Stimulated activated CD4-positive, alpha-beta T cell treated with anti-CD3 and anti-CD28 coated beads, TNF-alpha, amount 100 ng/mL, for 24 hours (primary cell): Measurements from ENCODE around the gene PARPBP.
"Not testable (repeated sequence)": the region's sequence is repeated elsewhere in the genome, so short reads cannot be mapped to it uniquely, and the experiment has no call there.

ENCODE experiments used
- DNase-seq, 3 experiments: peaks; one replicate each; pipeline ENCODE4 v3.0.0-alpha.2; 2020; ENCODE audit warnings: low read depth in 3 of 3

PARPBP gene

GRCh38 chr12:102155206-102155605, 35.2 kb downstream of the PARPBP start:
- not testable (repeated sequence) for DNase-seq

GRCh38 chr12:102163383-102163782, 43.4 kb downstream of the PARPBP start:
- DNase-seq = no peak

- no peak for DNase-seq
These were observed 48.0 kb downstream of the PARPBP start for GRCh38 chr12:102167821-102168604.

- DNase-seq = no peak
These were observed 50.1 kb downstream of the PARPBP start for GRCh38 chr12:102169922-102170621.

GRCh38 chr12:102171951-102172350, 52.0 kb downstream of the PARPBP start:
- DNase-seq = no peak

- DNase-seq = no peak
These were observed 52.5 kb downstream of the PARPBP start for GRCh38 chr12:102172436-102172835.

GRCh38 chr12:102174117-102174516, 54.1 kb downstream of the PARPBP start:
- no peak for DNase-seq

GRCh38 chr12:102174761-102175160, 54.8 kb downstream of the PARPBP start:
- no peak for DNase-seq

- no peak for DNase-seq
These were observed 62.7 kb downstream of the PARPBP start for GRCh38 chr12:102182635-102183034.

- no peak for DNase-seq
These were observed 75.8 kb downstream of the PARPBP start for GRCh38 chr12:102195826-102196225.

GRCh38 chr12:102197789-102198188, 77.8 kb downstream of the PARPBP start, which contains the start of gene PMCH:
PMCH (minus strand) TSS chr12:102197833; CDS start chr12:102197770, 63 bp downstream.
- DNase-seq = no peak

- no peak for DNase-seq
These were observed 81.6 kb downstream of the PARPBP start for GRCh38 chr12:102201436-102202061.

- DNase-seq = no peak
These were observed 82.6 kb downstream of the PARPBP start for GRCh38 chr12:102202556-102202955.

GRCh38 chr12:102204025-102204424, 84.0 kb downstream of the PARPBP start:
- DNase-seq = no peak

GRCh38 chr12:102215992-102216691, 96.2 kb downstream of the PARPBP start:
- DNase-seq = no peak

- DNase-seq = no peak
These were observed 100.8 kb downstream of the PARPBP start for GRCh38 chr12:102220736-102221135.

GRCh38 chr12:102227954-102228353, 108.0 kb downstream of the PARPBP start:
- no peak for DNase-seq

GRCh38 chr12:102232036-102232435, 112.1 kb downstream of the PARPBP start:
- DNase-seq = no peak

- no peak for DNase-seq
These were observed 112.5 kb downstream of the PARPBP start for GRCh38 chr12:102232446-102232845.

- DNase-seq = no peak
These were observed 114.6 kb downstream of the PARPBP start for GRCh38 chr12:102234599-102234998.

- not testable (repeated sequence) for DNase-seq
These were observed 120.9 kb downstream of the PARPBP start for GRCh38 chr12:102240859-102241258.
